IgD-negative memory B cell (primary cell): ENCODE results near the gene ARL6. TPM values are rescaled to one million over a fixed set of nuclear protein-coding genes. Genes with fewer than 3 reads are reported as not detected.
"Not testable (repeated sequence)": the region's sequence is repeated elsewhere in the genome, so short reads cannot be mapped to it uniquely, and the experiment has no call there.

ENCODE experiments used
- H3K27ac Mint-ChIP-seq, 3 donors: one replicate each; pipeline ENCODE4 v1.8.0; 2020 to 2022; ENCODE audit warnings: mild to moderate bottlenecking in 3 of 3, mixed read lengths in 3 of 3, moderate library complexity in 1 of 3
- H3K27me3 Mint-ChIP-seq: one replicate; pipeline ENCODE4 v1.8.0; 2021; ENCODE audit warnings: mixed read lengths
- H3K36me3 Mint-ChIP-seq: one replicate; pipeline ENCODE4 v1.8.0; 2020; ENCODE audit warnings: mild to moderate bottlenecking, mixed read lengths
- H3K4me1 Mint-ChIP-seq, 3 donors: one replicate each; pipeline ENCODE4 v1.8.0; 2020 to 2022; ENCODE audit warnings: mixed read lengths in 3 of 3, mild to moderate bottlenecking in 1 of 3
- H3K4me3 Mint-ChIP-seq, 4 donors: one replicate each; pipeline ENCODE4 v1.8.0; 2020 to 2022; ENCODE audit warnings: mild to moderate bottlenecking in 4 of 4, mixed read lengths in 4 of 4, moderate library complexity in 3 of 4
- H3K9me3 Mint-ChIP-seq, 3 donors: one replicate each; pipeline ENCODE4 v1.8.0; 2020 to 2021; ENCODE audit warnings: mixed read lengths in 3 of 3, mild to moderate bottlenecking in 1 of 3
- polyA plus RNA-seq: library from polyadenylated mRNA; unstranded; fragments of 300-500 nt; fragmentation: Illumina TruSeq; gene quantifications from one replicate; pipeline ENCODE4 v1.2.3, GENCODE V29; 2021

The ARL6 gene
- polyA plus RNA-seq, 1 donor from 2014 or later: 1.9 TPM

DNA sequence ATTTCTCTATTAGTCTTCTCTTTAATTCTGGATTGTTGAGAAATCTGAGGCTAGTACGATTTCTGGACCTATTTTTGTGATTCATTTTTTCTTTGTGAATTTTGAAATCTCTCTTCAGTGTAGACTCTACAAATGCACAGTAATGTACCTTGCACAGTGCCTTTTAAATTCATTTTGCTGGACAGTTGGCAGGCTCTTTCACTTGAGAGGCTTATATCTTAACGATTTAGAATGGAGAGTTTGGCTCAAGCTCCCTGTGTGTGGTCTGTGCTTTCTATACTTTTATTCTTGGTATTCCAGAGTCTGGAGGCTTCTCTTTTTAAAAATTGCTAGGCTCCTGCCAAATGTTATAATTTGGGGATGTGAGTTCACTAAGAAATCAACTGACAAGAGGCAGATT is 66.1 kb downstream of the ARL6 start:
- Mint-ChIP-seq H3K36me3 (no peaks in the 10 kb centered on the region), H3K4me1 (no peaks in the 10 kb centered on the region), H3K27me3 (no peaks in the 10 kb centered on the region), H3K4me3 (no peak overlapping the region), H3K9me3 (peaks cover 0 to 3% (median 0%) of the 10 kb centered on the region in 3 donors), H3K27ac (no peak overlapping the region)

DNA sequence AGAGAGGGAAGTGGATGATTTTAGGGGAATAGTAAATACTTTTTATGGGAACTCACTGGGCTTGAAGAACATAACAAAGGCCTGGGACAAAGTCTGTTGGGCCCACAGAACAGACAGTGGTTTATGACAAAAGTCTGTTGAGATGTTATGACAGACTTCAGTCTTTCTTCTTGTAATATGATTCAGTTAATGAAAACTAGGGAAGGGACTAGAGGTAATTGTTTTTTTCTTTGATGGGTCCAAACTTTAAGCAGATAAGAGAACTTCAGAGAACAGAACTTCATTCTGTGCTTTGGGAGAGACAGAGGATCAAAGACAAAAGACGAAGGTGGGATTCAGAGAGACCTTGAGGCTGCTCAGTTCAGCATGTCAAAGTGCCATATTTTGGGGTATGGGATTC is 66.6 kb downstream of the ARL6 start:
- Mint-ChIP-seq H3K27me3 (no peaks in the 10 kb centered on the region), H3K4me1 (no peaks in the 10 kb centered on the region), H3K4me3 (no peak overlapping the region), H3K36me3 (no peaks in the 10 kb centered on the region), H3K9me3 (peaks cover 0 to 3% (median 0%) of the 10 kb centered on the region in 3 donors), H3K27ac (no peak overlapping the region)

DNA sequence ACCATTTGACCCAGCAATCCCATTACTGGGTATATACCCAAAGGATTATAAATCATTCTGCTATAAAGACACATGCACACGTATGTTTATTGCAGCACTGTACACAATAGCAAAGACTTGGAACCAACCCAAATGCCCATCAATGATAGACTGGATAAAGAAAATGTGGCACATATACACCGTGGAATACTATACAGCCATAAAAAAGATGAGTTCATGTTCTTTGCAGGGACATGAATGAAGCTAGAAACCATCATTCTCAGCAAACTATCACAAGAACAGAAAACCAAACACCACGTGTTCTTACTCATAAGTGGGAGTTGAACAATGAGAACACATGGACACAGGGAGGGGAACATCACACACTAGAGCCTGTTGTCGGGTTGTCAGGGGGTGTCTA is 68.6 kb downstream of the ARL6 start:
- H3K4me3 Mint-ChIP-seq, H3K9me3 Mint-ChIP-seq, H3K27me3 Mint-ChIP-seq, H3K36me3 Mint-ChIP-seq, H3K27ac Mint-ChIP-seq, H3K4me1 Mint-ChIP-seq: not testable (repeated sequence)

DNA sequence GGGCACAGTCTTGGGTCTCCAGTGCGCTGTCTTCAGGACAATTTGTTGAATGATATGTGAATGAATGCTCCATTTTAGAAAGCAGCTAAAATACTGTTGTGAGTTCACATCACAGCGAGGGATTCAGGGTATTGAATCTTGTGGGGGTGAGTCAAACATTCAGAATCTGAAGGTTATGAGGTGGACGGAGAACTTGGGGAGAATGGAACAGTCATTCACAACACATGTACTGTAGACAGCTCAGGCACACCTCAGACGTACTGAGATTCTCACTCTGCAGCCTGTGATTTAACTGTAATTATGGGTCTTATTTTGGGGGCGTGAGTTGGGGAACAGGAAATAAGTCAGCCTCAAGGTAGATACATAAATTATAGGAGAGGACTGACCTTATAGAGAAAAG is 71.2 kb downstream of the ARL6 start:
- Mint-ChIP-seq H3K4me1 (no peaks in the 10 kb centered on the region), H3K9me3 (peaks cover 0 to 3% (median 0%) of the 10 kb centered on the region in 3 donors), H3K36me3 (peaks cover 2% of the 10 kb centered on the region), H3K27ac (no peak overlapping the region), H3K27me3 (no peaks in the 10 kb centered on the region), H3K4me3 (no peak overlapping the region)

DNA sequence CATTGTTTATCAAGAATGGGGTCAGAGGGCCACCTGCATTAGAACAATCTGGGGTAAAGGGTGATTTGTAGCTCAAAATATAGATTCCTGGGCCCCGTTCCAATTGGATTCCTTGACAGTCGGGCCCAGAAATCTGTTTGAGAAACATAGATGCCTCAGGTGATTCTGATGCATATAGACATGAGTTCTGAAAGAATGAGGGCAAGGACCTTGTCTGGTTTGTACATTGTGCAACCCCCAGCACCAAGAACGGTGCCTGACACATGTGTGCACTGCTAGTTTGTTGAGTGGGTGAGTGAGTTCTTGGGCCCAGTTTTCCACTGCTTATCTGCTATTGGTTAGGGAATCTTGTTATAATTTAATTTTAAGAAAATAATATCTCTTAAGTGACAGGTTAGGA is 73.8 kb downstream of the ARL6 start:
- Mint-ChIP-seq H3K4me1 (no peaks in the 10 kb centered on the region), H3K36me3 (peaks cover 2% of the 10 kb centered on the region), H3K9me3 (no peaks in the 10 kb centered on the region), H3K27ac (peak overlapping the region in 1 of 3 donors; percentile 10), H3K4me3 (no peak overlapping the region), H3K27me3 (no peaks in the 10 kb centered on the region)

DNA sequence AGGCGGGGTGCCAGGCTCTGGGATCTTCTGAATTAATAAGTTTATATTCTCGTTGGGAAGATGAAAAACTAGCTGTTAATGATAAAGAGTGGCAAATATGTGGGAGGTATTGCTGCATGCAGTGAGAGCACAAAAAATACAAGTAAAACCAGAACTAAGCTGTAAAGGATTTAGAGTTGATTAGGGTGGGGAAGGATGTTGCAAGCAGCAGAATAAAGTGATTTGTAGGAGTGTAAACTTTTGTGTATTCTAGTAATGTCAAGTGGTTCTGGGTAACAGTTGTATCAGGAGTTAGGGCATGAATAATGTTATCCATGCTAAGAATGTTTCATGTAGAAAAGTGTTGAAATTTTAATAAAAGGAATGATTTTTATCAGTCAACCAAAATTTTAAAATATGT is 75.4 kb downstream of the ARL6 start:
- Mint-ChIP-seq H3K9me3 (no peaks in the 10 kb centered on the region), H3K4me1 (no peaks in the 10 kb centered on the region), H3K27me3 (no peaks in the 10 kb centered on the region), H3K36me3 (peaks cover 2% of the 10 kb centered on the region), H3K4me3 (no peak overlapping the region), H3K27ac (no peak overlapping the region)

DNA sequence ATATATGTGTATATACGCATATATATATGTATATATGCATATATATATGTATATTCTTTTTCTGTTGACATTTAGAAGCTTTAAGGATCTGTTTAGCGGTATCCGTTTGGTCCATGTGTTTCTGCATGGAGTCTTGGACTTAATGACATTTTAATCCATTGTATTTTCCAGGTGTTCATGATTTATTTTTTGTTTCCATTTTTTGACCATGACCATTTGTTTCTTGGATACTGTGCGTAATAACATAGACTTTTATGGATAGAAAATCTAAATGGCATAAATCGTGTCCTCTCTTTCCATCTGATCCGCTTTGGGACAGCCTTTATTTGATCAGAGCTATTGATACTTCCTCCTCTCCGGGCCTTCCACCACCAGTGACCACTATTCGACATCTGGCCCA is 76.7 kb downstream of the ARL6 start:
- H3K27ac Mint-ChIP-seq: no peak overlapping the region
- H3K27me3 Mint-ChIP-seq: no peaks in the 10 kb centered on the region
- no peaks in the 10 kb centered on the region for H3K4me1 Mint-ChIP-seq
- H3K36me3 Mint-ChIP-seq: peaks cover 3% of the 10 kb centered on the region
- no peak overlapping the region for H3K4me3 Mint-ChIP-seq
- no peaks in the 10 kb centered on the region for H3K9me3 Mint-ChIP-seq

DNA sequence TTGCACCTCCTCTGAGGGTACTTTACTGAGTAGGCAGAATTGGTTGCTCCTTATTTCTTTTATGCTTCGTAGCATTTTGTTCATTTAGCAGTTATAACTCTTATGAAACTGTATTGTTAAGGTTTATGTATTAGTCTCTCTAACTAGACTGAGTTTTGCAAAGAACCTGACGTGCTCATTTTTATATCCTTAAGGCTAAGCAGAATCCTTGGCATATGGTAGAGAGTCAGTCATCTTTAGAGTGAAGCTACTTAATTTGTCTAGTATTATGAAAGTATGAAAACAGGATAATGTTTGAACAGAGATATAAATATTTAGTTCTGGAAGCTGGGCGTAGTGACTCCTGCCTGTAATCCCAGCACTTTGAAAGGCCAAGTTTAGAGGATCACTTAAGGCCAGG is 77.4 kb downstream of the ARL6 start:
- Mint-ChIP-seq H3K36me3 (peaks cover 3% of the 10 kb centered on the region), H3K4me3 (no peak overlapping the region), H3K27me3 (no peaks in the 10 kb centered on the region), H3K9me3 (no peaks in the 10 kb centered on the region), H3K27ac (no peak overlapping the region), H3K4me1 (no peaks in the 10 kb centered on the region)

DNA sequence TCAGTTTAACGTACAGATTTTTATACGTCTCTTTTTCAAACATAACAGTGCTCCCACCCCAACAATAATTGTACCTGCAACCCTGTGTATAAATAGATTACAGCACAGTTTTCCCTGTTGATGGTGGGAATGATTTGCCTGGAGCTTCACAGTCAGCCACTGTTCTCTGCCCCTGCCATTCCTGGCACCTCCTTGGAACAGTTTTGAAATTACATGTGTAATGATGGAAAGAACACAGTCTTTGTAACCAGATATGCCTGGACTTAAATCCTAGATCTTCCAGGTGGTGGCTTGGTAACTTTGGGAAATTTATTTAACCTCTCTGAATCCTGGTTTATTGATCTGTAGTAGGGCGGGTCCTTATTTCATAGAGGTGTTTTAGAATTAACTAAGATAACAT is 84.2 kb downstream of the ARL6 start:
- H3K27me3 Mint-ChIP-seq: no peaks in the 10 kb centered on the region
- peaks cover 1 to 3% (median 2%) of the 10 kb centered on the region in 3 donors for H3K9me3 Mint-ChIP-seq
- H3K4me1 Mint-ChIP-seq: no peaks in the 10 kb centered on the region
- no peak overlapping the region for H3K4me3 Mint-ChIP-seq
- no peak overlapping the region for H3K27ac Mint-ChIP-seq
- peaks cover 6% of the 10 kb centered on the region for H3K36me3 Mint-ChIP-seq

Other genes starting within 250 kb of the ARL6 start
- 1.7 TPM for gene CRYBG3, start 57.3 kb downstream of the ARL6 start, polyA plus RNA-seq
- gene RIOX2, start 207.7 kb downstream of the ARL6 start, polyA plus RNA-seq: 28.8 TPM